ENCODE data around the gene RFPL3. TPM values are rescaled to one million over a fixed set of nuclear protein-coding genes. Genes with fewer than 3 reads are reported as not detected.

RFPL3 gene
- total RNA-seq, 1 donor from 2014 or later = 0.48 TPM

- DNase-seq (ENCODE audit: low spot score) = no peak
These were observed 52.8 kb downstream of the RFPL3 start for GRCh38 chr22:32410459-32410858.

Other genes starting within 250 kb of the RFPL3 start
- 0.96 TPM for gene C22orf42, start 198.6 kb upstream of the RFPL3 start, total RNA-seq (ENCODE audit: insufficient read depth, low replicate concordance)
- 0.72 TPM for gene RFPL2, start 152.8 kb upstream of the RFPL3 start, total RNA-seq (ENCODE audit: insufficient read depth, low replicate concordance)
- not detected for gene SLC5A4, start 102.5 kb upstream of the RFPL3 start, total RNA-seq (ENCODE audit: insufficient read depth, low replicate concordance)
- 63.6 TPM for gene RTCB, start 54.4 kb downstream of the RFPL3 start, total RNA-seq (ENCODE audit: insufficient read depth, low replicate concordance)
- not detected for gene BPIFC, start 106.6 kb downstream of the RFPL3 start, total RNA-seq (ENCODE audit: insufficient read depth, low replicate concordance)
- 102 TPM for gene FBXO7, start 116.9 kb downstream of the RFPL3 start, total RNA-seq (ENCODE audit: insufficient read depth, low replicate concordance)